HTR-8/SVneo (cell line): ENCODE measurements around the gene GNG4.
"Not testable (repeated sequence)": the region's sequence is repeated elsewhere in the genome, so short reads cannot be mapped to it uniquely, and the experiment has no call there.

Experiments
- DNase-seq: peaks from one replicate; pipeline ENCODE4 v3.0.0; 2011; ENCODE audit warnings: low spot score, mixed read lengths; ENCODE audit not compliant: insufficient read length
- FAIRE-seq: peaks from 2 replicates; lab custom pipeline; 2011; peaks lifted over from hg19 to GRCh38; lab: Jason Lieb, UNC

Gene GNG4

GRCh38 chr1:235632506-235633401 is 16.8 kb downstream of the GNG4 start:
- DNase-seq (peak; percentile 60), FAIRE-seq (peak; percentile 38)

GRCh38 chr1:235631816-235632215 is 17.8 kb downstream of the GNG4 start:
- DNase-seq, result no peak
- no peak for FAIRE-seq

- FAIRE-seq (no peak), DNase-seq (no peak)
Measured at GRCh38 chr1:235628316-235629005, 21.1 kb downstream of the GNG4 start.

- no peak for DNase-seq
- no peak for FAIRE-seq
Measured at GRCh38 chr1:235625831-235626230, 23.8 kb downstream of the GNG4 start.

- FAIRE-seq, result no peak
- no peak for DNase-seq
Measured at GRCh38 chr1:235625340-235625739, 24.2 kb downstream of the GNG4 start.

GRCh38 chr1:235624721-235625333 is 24.8 kb downstream of the GNG4 start:
- peak; percentile 9 for FAIRE-seq
- DNase-seq, result peak; percentile 41

GRCh38 chr1:235622936-235623779 is 26.4 kb downstream of the GNG4 start:
- no peak for DNase-seq
- no peak for FAIRE-seq

GRCh38 chr1:235619149-235619548 is 30.4 kb downstream of the GNG4 start:
- DNase-seq, result not testable (repeated sequence)

GRCh38 chr1:235617808-235618207 is 31.8 kb downstream of the GNG4 start:
- DNase-seq (peak; percentile 75), FAIRE-seq (peak; percentile 69)

More at GRCh38 chr1:235619149-235619548, 30.4 kb downstream of the GNG4 start:
- FAIRE-seq, result not testable (repeated sequence)

GRCh38 chr1:235617140-235617539 is 32.4 kb downstream of the GNG4 start:
- FAIRE-seq (no peak), DNase-seq (no peak)

GRCh38 chr1:235614442-235614954 is 35.1 kb downstream of the GNG4 start:
- FAIRE-seq, result no peak
- no peak for DNase-seq

- DNase-seq (no peak), FAIRE-seq (no peak)
Measured at GRCh38 chr1:235613602-235614001, 36.0 kb downstream of the GNG4 start.

GRCh38 chr1:235612761-235613160 is 36.8 kb downstream of the GNG4 start:
- FAIRE-seq (no peak), DNase-seq (no peak)

- FAIRE-seq (no peak), DNase-seq (no peak)
Measured at GRCh38 chr1:235610157-235610556, 39.4 kb downstream of the GNG4 start.

- no peak for FAIRE-seq
- no peak for DNase-seq
Measured at GRCh38 chr1:235608278-235608677, 41.3 kb downstream of the GNG4 start.

- no peak for FAIRE-seq
Measured at GRCh38 chr1:235607284-235607683, 42.3 kb downstream of the GNG4 start.

GRCh38 chr1:235601104-235601503 is 48.5 kb downstream of the GNG4 start:
- FAIRE-seq (no peak), DNase-seq (no peak)

More at GRCh38 chr1:235607284-235607683, 42.3 kb downstream of the GNG4 start:
- no peak for DNase-seq

GRCh38 chr1:235599536-235599935 is 50.0 kb downstream of the GNG4 start:
- DNase-seq (no peak), FAIRE-seq (no peak)

GRCh38 chr1:235597867-235598553 is 51.6 kb downstream of the GNG4 start:
- FAIRE-seq, result no peak
- peak; percentile 62 for DNase-seq
